Embryonic facial prominence (tissue), 1 donor: ENCODE measurements around the gene GOLGA8S.
"Not testable (repeated sequence)": the region's sequence is repeated elsewhere in the genome, so short reads cannot be mapped to it uniquely, and the experiment has no call there.

Experiments used
- DNase-seq: peaks from one replicate; pipeline ENCODE4 v3.0.0-alpha.2; 2016; ENCODE audit errors: extremely low spot score

The GOLGA8S gene

DNA sequence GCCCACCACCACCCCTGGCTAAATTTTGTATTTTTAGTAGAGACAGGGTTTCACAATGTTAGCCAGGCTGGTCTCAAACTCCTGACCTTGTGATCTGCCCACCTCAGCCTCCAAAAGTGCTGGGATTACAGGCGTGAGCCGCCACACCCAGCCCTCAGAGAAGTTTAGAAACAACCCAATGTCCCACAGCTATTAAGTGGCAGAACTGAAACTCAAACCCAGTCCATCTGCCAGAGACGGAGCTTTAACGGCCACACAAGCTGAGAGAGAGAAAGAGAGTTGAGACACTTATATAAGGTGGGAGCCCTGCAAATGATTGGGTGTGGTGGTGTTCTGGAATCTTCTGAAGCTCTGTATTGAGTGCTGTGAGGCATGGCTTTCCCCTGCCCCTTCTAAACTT lies 43.8 kb downstream of the GOLGA8S start:
- DNase-seq, result not testable (repeated sequence)

DNA sequence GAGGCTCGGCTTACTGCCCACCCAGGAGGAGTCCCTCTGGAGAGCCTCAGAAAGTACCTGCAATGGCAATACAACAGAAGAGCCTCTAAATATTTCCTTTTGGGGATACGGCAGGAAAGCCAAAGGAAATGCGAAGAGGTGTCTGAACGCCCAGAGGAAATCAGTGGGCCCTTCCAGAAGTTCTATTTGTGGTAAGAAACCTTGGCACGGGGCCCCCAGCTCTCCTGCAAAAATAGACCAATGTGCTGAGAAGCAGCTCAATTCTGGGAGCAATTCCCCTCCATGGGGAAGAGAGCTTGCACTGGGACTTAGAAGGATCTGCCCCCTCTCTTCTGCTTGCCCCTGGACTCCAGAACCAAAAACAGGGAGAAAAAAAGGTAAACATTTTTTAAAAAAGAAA lies 44.7 kb downstream of the GOLGA8S start:
- DNase-seq, result not testable (repeated sequence)

DNA sequence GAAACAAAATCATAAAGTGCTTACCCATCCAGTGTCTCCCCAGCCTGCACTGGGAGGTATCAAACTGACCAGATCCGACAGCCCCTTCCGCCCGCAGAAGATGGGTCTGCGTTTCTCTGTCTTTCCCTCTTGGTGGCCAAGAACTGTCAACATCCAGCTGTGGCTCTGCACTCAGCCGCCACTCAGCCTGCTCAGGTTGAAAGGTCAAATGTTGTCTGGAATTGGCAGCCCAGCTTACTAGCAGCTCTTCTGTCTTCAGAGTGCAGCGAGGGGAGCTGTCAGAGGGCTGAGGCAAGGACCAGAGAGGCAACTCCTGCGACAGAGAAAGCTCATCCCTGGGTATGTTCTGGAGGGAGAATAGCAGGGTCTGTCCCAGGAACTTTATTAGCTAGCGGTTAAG lies 47.1 kb downstream of the GOLGA8S start:
- DNase-seq, result no peak

DNA sequence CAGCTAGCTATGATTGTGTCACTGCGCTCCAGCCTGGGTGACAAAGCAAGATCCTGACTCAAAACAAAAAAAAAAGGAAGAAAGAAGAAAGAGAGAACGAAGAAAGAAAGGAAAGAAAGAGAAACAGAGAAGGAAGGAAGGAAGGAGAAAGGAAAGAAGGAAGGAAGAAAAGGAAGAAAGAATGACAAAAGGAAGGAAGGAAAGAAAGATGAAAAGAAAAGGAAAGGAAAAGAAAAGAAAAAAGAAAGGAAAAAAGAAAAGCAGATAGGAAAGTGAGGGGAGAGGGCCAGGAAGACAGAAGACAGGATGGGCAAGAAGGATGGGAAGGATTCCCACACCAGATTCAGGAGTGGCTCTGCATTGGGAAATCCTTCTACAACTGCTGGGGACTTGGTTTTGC lies 47.6 kb downstream of the GOLGA8S start:
- DNase-seq, result no peak

DNA sequence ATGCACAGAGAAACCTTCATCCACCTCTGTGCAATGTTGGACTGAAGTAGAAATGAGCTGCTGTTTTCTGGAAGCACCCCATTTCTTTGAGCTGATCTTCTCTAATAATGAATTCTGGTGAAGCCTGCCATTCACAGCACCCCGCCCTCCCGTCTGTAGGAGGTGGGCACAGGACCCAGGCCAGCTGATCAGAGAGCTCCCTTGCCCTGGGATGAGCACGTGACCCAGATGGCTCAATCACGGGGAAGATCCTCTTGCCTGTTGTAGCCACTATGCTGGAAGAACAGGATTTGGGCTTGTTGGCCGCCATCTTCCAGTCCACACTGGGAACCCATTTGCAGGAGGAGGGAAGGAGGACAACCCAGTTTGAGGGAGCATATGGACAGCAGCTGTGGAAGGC lies 48.0 kb downstream of the GOLGA8S start:
- DNase-seq, result no peak

DNA sequence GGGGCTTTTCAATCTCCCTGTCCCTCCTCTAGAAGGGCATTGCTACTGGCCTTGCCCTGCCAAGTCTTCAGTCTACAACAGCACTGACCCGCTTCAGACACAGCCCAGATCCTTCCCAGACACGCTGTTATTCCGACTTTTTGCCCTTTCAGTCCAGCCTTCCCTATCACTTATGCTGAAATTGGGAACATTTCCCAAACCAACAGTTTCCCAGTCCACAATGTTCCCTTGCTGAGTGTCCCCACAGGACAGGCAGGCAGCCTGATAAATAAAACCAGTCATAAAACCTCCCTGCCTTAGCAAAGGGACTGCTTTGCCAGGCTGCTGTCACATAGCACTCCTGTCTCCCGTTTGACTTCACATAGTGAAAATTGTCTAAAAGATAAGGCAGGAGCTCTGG lies 49.0 kb downstream of the GOLGA8S start:
- no peak for DNase-seq

DNA sequence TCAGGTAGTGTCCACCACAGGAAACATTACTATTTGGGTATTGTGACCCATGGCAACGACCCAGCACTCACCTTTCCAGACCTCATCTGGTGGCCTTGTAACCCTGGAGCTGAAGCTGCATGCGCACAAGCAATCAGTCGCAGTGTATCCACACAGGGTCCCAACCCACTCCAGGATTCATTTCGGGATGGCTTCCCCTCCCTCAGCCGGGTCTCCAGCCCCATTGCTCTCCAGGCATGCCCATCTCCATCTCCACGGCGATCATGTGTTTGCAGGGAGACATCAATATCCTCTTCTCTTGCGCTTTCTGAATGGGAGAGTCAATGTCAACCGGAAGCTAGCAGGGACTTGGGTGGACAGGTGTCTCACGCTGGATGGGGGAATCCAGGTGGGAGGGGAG lies 57.3 kb downstream of the GOLGA8S start:
- no peak for DNase-seq

DNA sequence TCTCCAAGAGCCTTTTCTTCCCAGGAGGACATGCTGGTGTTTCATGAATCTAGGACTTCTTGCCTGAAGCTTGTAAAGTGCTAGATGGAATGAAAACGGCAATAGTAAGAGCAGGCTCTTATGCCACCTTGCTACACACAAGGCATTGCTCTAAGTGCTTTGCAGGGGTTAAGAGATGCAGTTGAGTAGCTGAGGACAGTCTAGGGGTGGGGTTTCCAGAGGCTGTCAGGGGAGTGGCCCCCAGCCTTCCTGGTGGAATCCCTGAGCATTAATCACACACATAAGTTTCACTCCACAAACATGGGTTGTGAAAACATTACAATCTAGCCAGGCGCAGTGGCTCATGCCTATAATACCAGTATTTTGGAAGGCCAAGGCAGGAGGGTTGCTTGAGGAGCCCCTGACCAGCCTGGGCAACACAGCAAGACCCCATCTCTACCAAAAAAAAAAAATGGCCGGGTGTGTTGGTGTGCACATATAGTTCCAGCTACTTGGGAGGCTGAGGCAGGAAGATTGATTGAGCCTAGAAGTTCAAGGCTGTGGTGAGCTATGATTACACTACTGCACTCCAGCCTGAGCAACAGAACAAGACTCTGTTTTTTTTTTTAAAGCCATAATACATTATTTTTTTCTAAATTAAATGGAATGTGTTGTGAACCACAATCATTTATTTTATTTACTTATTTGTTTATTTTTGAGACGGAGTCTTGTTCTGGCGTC lies 58.5 kb downstream of the GOLGA8S start:
- not testable (repeated sequence) for DNase-seq
